Right cardiac atrium (tissue), 5 donors: ENCODE measurements around the gene ARFGAP1. TPM values are rescaled to one million over a fixed set of nuclear protein-coding genes. Genes with fewer than 3 reads are reported as not detected.
"Not testable (repeated sequence)": the region's sequence is repeated elsewhere in the genome, so short reads cannot be mapped to it uniquely, and the experiment has no call there.

ENCODE experiments used
- ATAC-seq, 2 donors: fragments of 200-7000 bp; cut with Tn5 transposase; one replicate each; pipeline versions ENCODE4 v1.8.0 to v1.9.1; 2020; ENCODE audit warnings: moderate library complexity in 2 of 2, mild to moderate bottlenecking in 1 of 2
- DNase-seq, 3 donors: peaks; one replicate each; pipeline ENCODE4 v3.0.0-alpha.2; 2020
- H3K27ac ChIP-seq: one replicate; pipeline ENCODE4 v1.5.1; 2013; ENCODE audit warnings: mild to moderate bottlenecking, low read length, control low read depth, moderate library complexity
- H3K27me3 ChIP-seq: one replicate; pipeline ENCODE4 v1.6.1; 2013; ENCODE audit not compliant: control insufficient read depth, insufficient read depth
- H3K4me1 ChIP-seq: one replicate; pipeline ENCODE4 v1.6.1; 2013; ENCODE audit warnings: low read length; ENCODE audit not compliant: control insufficient read depth, insufficient read depth
- H3K4me3 ChIP-seq: one replicate; pipeline ENCODE4 v1.5.1; 2013; ENCODE audit warnings: low read length, control low read depth
- H3K9me3 ChIP-seq: one replicate; pipeline ENCODE4 v1.6.1; 2013; ENCODE audit warnings: low read length; ENCODE audit not compliant: control insufficient read depth
- WGBS: extraction: QIAGEN DNeasy Blood & Tissue Kit; methylation state at CpG from one replicate; pipeline ENCODE4 v1.1.7; 2013; 5-methylcytosine and 5-hydroxymethylcytosine counted together
- intact Hi-C, 4 donors: fragments of 100-400 bp; cut with DNase I; formaldehyde crosslinking; loops; one replicate each; pipeline versions ENCODE4 v1.11.0 to v1.14.0; 2022 to 2023
- polyA plus RNA-seq: library from polyadenylated mRNA; stranded (reverse); fragments of 200-250 nt; gene quantifications from one replicate; pipeline ENCODE4 v1.2.3, GENCODE V29; 2013
- total RNA-seq, 4 donors: library from RNA; stranded (reverse); fragmentation: NEBNext Ultra II Directional; extraction: Animal tissue kit (Norgen Biotek cat#: 25700); gene quantifications; one replicate each; pipeline ENCODE4 v1.2.1, GENCODE V29; 2021
- donor health status: healthy with polysubstance abuse.
- donor health status: DM: no; HTN: yes; CAD: no.
- donor health status: DM: no; HTN: no; CAD: no.
- donor health status: DM: no; HTN: yes; CAD: no; lungs with severe emphysema.
- donor health status: DM: yes; HTN: yes; CAD: no.

The ARFGAP1 gene
- total and polyA plus RNA-seq, 5 donors = 36.9 to 50.7 (median 39.9) TPM

GRCh38 chr20:63241272-63241671, 31.3 kb upstream of the ARFGAP1 start:
- H3K27me3 ChIP-seq = no peaks in the 10 kb centered on the region
- 57% methylated on average over 11 of the region's 11 CpGs for WGBS

GRCh38 chr20:63242736-63243135, 29.9 kb upstream of the ARFGAP1 start:
- 83% methylated on average over 21 of the region's 21 CpGs for whole genome bisulfite sequencing
- Histone ChIP-seq H3K4me1 (no peaks in the 10 kb centered on the region), H3K27me3 (no peaks in the 10 kb centered on the region), H3K27ac (no peak overlapping the region), H3K9me3 (no peaks in the 10 kb centered on the region), H3K4me3 (no peak overlapping the region)
- intact Hi-C loops = no loop called here
- ATAC-seq (no peak), DNase-seq (no peak)

More at GRCh38 chr20:63241272-63241671, 31.3 kb upstream of the ARFGAP1 start:
- no peaks in the 10 kb centered on the region for H3K4me1 ChIP-seq
- ATAC-seq (no peak), DNase-seq (no peak)
- no peak overlapping the region for H3K27ac ChIP-seq
- intact Hi-C loops = no loop called here
- no peaks in the 10 kb centered on the region for H3K9me3 ChIP-seq
- H3K4me3 ChIP-seq = no peak overlapping the region

- no peaks in the 10 kb centered on the region for H3K27me3 ChIP-seq
- DNase-seq (no peak), ATAC-seq (no peak)
- 82% methylated on average over 25 of the region's 25 CpGs for WGBS
- intact Hi-C loops = no loop called here
- H3K9me3 ChIP-seq = no peaks in the 10 kb centered on the region
- no peak overlapping the region for H3K4me3 ChIP-seq
- no peak overlapping the region for H3K27ac ChIP-seq
- H3K4me1 ChIP-seq = no peaks in the 10 kb centered on the region
Measured at GRCh38 chr20:63243604-63244247, 28.9 kb upstream of the ARFGAP1 start.

GRCh38 chr20:63244468-63244867, 28.1 kb upstream of the ARFGAP1 start:
- Histone ChIP-seq H3K27ac (no peak overlapping the region), H3K4me3 (no peak overlapping the region), H3K9me3 (no peaks in the 10 kb centered on the region), H3K27me3 (no peaks in the 10 kb centered on the region), H3K4me1 (no peaks in the 10 kb centered on the region)
- 87% methylated on average over 10 of the region's 10 CpGs for WGBS
- DNase-seq = no peak
- intact Hi-C loops = no loop called here
- no peak for ATAC-seq

- 46% methylated on average over 50 of the region's 50 CpGs for WGBS
- Histone ChIP-seq H3K27me3 (no peaks in the 10 kb centered on the region), H3K4me3 (no peak overlapping the region)
Measured at GRCh38 chr20:63246490-63247288, 25.9 kb upstream of the ARFGAP1 start.

GRCh38 chr20:63247671-63248228, 24.9 kb upstream of the ARFGAP1 start:
- DNase-seq (no peak), ATAC-seq (no peak)
- Histone ChIP-seq H3K27me3 (no peaks in the 10 kb centered on the region), H3K9me3 (no peaks in the 10 kb centered on the region), H3K27ac (no peak overlapping the region), H3K4me1 (no peaks in the 10 kb centered on the region), H3K4me3 (no peak overlapping the region)
- intact Hi-C loops = no loop called here
- WGBS = 74% methylated on average over 24 of the region's 24 CpGs

More at GRCh38 chr20:63246490-63247288, 25.9 kb upstream of the ARFGAP1 start:
- H3K4me1 ChIP-seq = no peaks in the 10 kb centered on the region
- intact Hi-C loops = no loop called here
- no peak overlapping the region for H3K27ac ChIP-seq
- ATAC-seq (no peak), DNase-seq (peak in 1 of 3 donors; percentile 84)
- H3K9me3 ChIP-seq = no peaks in the 10 kb centered on the region

GRCh38 chr20:63248835-63249591, 23.6 kb upstream of the ARFGAP1 start:
- ATAC-seq = no peak
- no peak overlapping the region for H3K4me3 ChIP-seq

GRCh38 chr20:63249891-63250290, 22.7 kb upstream of the ARFGAP1 start:
- DNase-seq (no peak), ATAC-seq (no peak)
- Histone ChIP-seq H3K4me1 (no peaks in the 10 kb centered on the region), H3K4me3 (no peak overlapping the region), H3K27ac (no peak overlapping the region), H3K9me3 (no peaks in the 10 kb centered on the region), H3K27me3 (no peaks in the 10 kb centered on the region)
- intact Hi-C loops = no loop called here
- WGBS = 91% methylated on average over 15 of the region's 15 CpGs

More at GRCh38 chr20:63248835-63249591, 23.6 kb upstream of the ARFGAP1 start:
- Histone ChIP-seq H3K27ac (no peak overlapping the region), H3K4me1 (no peaks in the 10 kb centered on the region), H3K9me3 (no peaks in the 10 kb centered on the region), H3K27me3 (no peaks in the 10 kb centered on the region)
- intact Hi-C loops = no loop called here
- WGBS = 80% methylated on average over 25 of the region's 25 CpGs
- no peak for DNase-seq

GRCh38 chr20:63251350-63251749, 21.3 kb upstream of the ARFGAP1 start:
- H3K4me1 ChIP-seq, H3K4me3 ChIP-seq, H3K27me3 ChIP-seq, DNase-seq, intact Hi-C loops, ATAC-seq, H3K9me3 ChIP-seq, H3K27ac ChIP-seq: not testable (repeated sequence)
- WGBS = 23% methylated on average over 12 of the region's 14 CpGs

GRCh38 chr20:63252284-63252711, 20.3 kb upstream of the ARFGAP1 start:
- intact Hi-C loops = no loop called here
- DNase-seq (no peak), ATAC-seq (no peak)
- 60% methylated on average over 8 of the region's 8 CpGs for WGBS
- Histone ChIP-seq H3K9me3 (no peaks in the 10 kb centered on the region), H3K4me1 (no peaks in the 10 kb centered on the region), H3K27ac (no peak overlapping the region), H3K27me3 (no peaks in the 10 kb centered on the region), H3K4me3 (no peak overlapping the region)

- ATAC-seq (no peak), DNase-seq (no peak)
- Histone ChIP-seq H3K27ac (no peak overlapping the region), H3K27me3 (no peaks in the 10 kb centered on the region), H3K4me3 (peak overlapping the region; percentile 41), H3K9me3 (no peaks in the 10 kb centered on the region), H3K4me1 (no peaks in the 10 kb centered on the region)
- intact Hi-C loops = no loop called here
- 17% methylated on average over 16 of the region's 16 CpGs for WGBS
Measured at GRCh38 chr20:63253065-63253437, 19.6 kb upstream of the ARFGAP1 start.
